ENCODE data around the gene KIF3B.
A peak's percentile ranks its signal among the peaks of the same experiment; 100 is the strongest.
"Not testable (repeated sequence)": the region's sequence is repeated elsewhere in the genome, so short reads cannot be mapped to it uniquely, and the experiment has no call there.

Gene KIF3B

GRCh38 chr20:32289299-32289660 is 11.8 kb downstream of the KIF3B start:
- not testable (repeated sequence) for H3K79me2 ChIP-seq (ENCODE audit: control insufficient read depth, insufficient read depth, low read length, poor library complexity); H3K79me1 ChIP-seq (ENCODE audit: low read length); H3K18ac ChIP-seq (ENCODE audit: low read length); H2AK5ac ChIP-seq (ENCODE audit: low read length); H3K27ac ChIP-seq (ENCODE audit: low read depth, low read length); H2AFZ ChIP-seq (ENCODE audit: insufficient read depth, low read length, poor library complexity); H2BK5ac ChIP-seq (ENCODE audit: low read depth, low read length, poor library complexity); H4K91ac ChIP-seq (ENCODE audit: low read depth, low read length); H4K12ac ChIP-seq (ENCODE audit: low read depth, low read length); H4K8ac ChIP-seq (ENCODE audit: low read depth, low read length); H3K4me2 ChIP-seq (ENCODE audit: low read length); H3K9ac ChIP-seq (ENCODE audit: low read length); H2BK12ac ChIP-seq (ENCODE audit: low read length); H3K9me3 ChIP-seq (ENCODE audit: insufficient read depth, low read depth, low read length); H3K27me3 ChIP-seq (ENCODE audit: insufficient read depth, low read length); H3K4me3 ChIP-seq (ENCODE audit: low read depth, low read length); H2BK120ac ChIP-seq (ENCODE audit: insufficient read depth, low read length, poor library complexity); H3K14ac ChIP-seq (ENCODE audit: low read length); H3K23ac ChIP-seq (ENCODE audit: low read length); H3K36me3 ChIP-seq (ENCODE audit: control insufficient read depth in 1 of 2, insufficient read depth in 2 of 2, low read length in 2 of 2); H3K4me1 ChIP-seq (ENCODE audit: control insufficient read depth in 1 of 2, insufficient read depth in 2 of 2, low read length in 2 of 2); DNase-seq; H3K4ac ChIP-seq (ENCODE audit: low read depth, low read length)
- WGBS (ENCODE audit: extremely low coverage, insufficient coverage, insufficient read length), result no CpG with 5 or more reads among the region's 4 CpGs

DNA sequence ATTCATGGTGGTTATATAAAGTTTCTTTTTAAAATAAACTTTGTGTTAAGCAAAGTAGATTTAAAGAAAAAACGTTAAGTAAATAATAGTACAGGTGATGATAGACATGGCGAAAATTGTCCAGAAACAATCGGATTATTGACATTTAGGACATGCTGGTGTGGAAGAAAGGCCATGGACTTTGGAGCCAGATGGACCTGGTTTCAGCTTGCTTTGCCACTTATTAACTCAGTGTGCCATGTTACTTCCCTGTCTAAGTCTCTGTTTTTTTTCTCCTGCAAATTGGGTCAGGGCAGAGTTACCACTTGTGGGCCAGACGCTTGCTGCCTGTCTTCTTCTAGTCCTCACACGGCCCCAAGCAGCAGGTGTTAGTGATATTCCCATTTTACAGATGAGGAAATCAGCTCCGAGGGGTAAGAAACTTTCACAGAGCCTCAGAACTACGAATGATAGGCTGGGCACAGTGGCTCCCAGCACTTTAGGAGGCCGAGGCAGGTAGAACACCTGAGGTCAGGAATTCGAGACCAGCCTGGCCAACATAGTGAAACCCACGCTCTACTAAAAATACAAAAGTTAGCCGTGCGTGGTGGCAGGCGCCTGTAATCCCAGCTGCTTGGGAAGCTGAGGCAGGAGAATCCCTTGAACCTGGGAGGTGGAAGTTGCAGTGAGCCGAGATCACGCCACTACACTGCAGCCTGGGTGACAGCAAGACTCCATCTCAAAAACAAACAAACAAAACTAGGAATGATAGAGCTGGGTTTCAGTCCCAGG is 12.4 kb downstream of the KIF3B start:
- H3K36me3 ChIP-seq (ENCODE audit: control insufficient read depth in 1 of 2, insufficient read depth in 2 of 2, low read length in 2 of 2), result peaks cover 0 to 5% of the 10 kb centered on the region in 2 experiments
- no peaks in the 10 kb centered on the region for H3K79me2 ChIP-seq (ENCODE audit: control insufficient read depth, insufficient read depth, low read length, poor library complexity)
- H3K27ac ChIP-seq (ENCODE audit: low read depth, low read length), result no peak overlapping the region
- no peak for DNase-seq
- no peak overlapping the region for H3K23ac ChIP-seq (ENCODE audit: low read length)
- H3K4me1 ChIP-seq (ENCODE audit: control insufficient read depth in 1 of 2, insufficient read depth in 2 of 2, low read length in 2 of 2), result peaks cover 0 to 2% of the 10 kb centered on the region in 2 experiments
- no peak overlapping the region for H3K4ac ChIP-seq (ENCODE audit: low read depth, low read length)
- H2AK5ac ChIP-seq (ENCODE audit: low read length), result no peak overlapping the region
- no peak overlapping the region for H2AFZ ChIP-seq (ENCODE audit: insufficient read depth, low read length, poor library complexity)
- no peak overlapping the region for H3K9ac ChIP-seq (ENCODE audit: low read length)
- H3K4me3 ChIP-seq (ENCODE audit: low read depth, low read length), result no peak overlapping the region
- no peaks in the 10 kb centered on the region for H3K27me3 ChIP-seq (ENCODE audit: insufficient read depth, low read length)
- no peak overlapping the region for H2BK12ac ChIP-seq (ENCODE audit: low read length)
- no peak overlapping the region for H4K12ac ChIP-seq (ENCODE audit: low read depth, low read length)
- 100% methylated on average over 1 of the region's 15 CpGs for WGBS (ENCODE audit: extremely low coverage, insufficient coverage, insufficient read length)
- no peak overlapping the region for H3K14ac ChIP-seq (ENCODE audit: low read length)
- no peak overlapping the region for H2BK120ac ChIP-seq (ENCODE audit: insufficient read depth, low read length, poor library complexity)
- H4K8ac ChIP-seq (ENCODE audit: low read depth, low read length), result no peak overlapping the region
- no peak overlapping the region for H2BK5ac ChIP-seq (ENCODE audit: low read depth, low read length, poor library complexity)
- no peak overlapping the region for H3K4me2 ChIP-seq (ENCODE audit: low read length)
- no peak overlapping the region for H4K91ac ChIP-seq (ENCODE audit: low read depth, low read length)
- H3K9me3 ChIP-seq (ENCODE audit: insufficient read depth, low read depth, low read length), result no peaks in the 10 kb centered on the region
- H3K79me1 ChIP-seq (ENCODE audit: low read length), result no peaks in the 10 kb centered on the region
- peak overlapping the region; percentile 64 for H3K18ac ChIP-seq (ENCODE audit: low read length)

DNA sequence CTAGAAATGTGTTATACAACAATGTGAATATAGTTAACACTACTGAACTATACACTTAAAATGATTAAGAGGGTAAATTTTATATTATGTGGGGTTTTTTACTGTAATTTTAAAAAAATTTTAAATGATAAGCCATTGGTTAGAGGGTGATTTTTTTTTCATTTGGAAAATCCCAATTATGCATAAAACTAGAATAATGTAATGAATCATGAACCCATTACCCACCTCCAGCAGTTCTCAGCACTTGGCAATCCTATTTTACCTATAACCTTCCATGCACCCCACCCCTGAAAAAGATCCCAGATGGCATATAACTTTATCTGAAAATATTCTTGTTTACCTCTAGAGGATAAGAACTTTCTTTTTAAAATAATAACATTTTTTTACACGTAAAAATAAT is 13.7 kb downstream of the KIF3B start:
- Histone ChIP-seq H3K9ac (ENCODE audit: low read length) (no peak overlapping the region), H3K4ac (ENCODE audit: low read depth, low read length) (no peak overlapping the region), H3K18ac (ENCODE audit: low read length) (no peak overlapping the region), H3K79me2 (ENCODE audit: control insufficient read depth, insufficient read depth, low read length, poor library complexity) (no peaks in the 10 kb centered on the region), H3K4me1 (ENCODE audit: control insufficient read depth in 1 of 2, insufficient read depth in 2 of 2, low read length in 2 of 2) (peaks cover 0 to 2% of the 10 kb centered on the region in 2 experiments), H3K4me3 (ENCODE audit: low read depth, low read length) (no peak overlapping the region), H3K36me3 (ENCODE audit: control insufficient read depth in 1 of 2, insufficient read depth in 2 of 2, low read length in 2 of 2) (peaks cover 0 to 5% of the 10 kb centered on the region in 2 experiments), H4K91ac (ENCODE audit: low read depth, low read length) (no peak overlapping the region), H3K4me2 (ENCODE audit: low read length) (no peak overlapping the region), H3K27me3 (ENCODE audit: insufficient read depth, low read length) (no peaks in the 10 kb centered on the region), H4K12ac (ENCODE audit: low read depth, low read length) (no peak overlapping the region), H2BK12ac (ENCODE audit: low read length) (no peak overlapping the region), H3K23ac (ENCODE audit: low read length) (no peak overlapping the region), H4K8ac (ENCODE audit: low read depth, low read length) (no peak overlapping the region), H3K27ac (ENCODE audit: low read depth, low read length) (no peak overlapping the region), H3K79me1 (ENCODE audit: low read length) (no peaks in the 10 kb centered on the region), H2AFZ (ENCODE audit: insufficient read depth, low read length, poor library complexity) (no peak overlapping the region), H2BK120ac (ENCODE audit: insufficient read depth, low read length, poor library complexity) (no peak overlapping the region), H3K14ac (ENCODE audit: low read length) (no peak overlapping the region), H3K9me3 (ENCODE audit: insufficient read depth, low read depth, low read length) (no peaks in the 10 kb centered on the region), H2BK5ac (ENCODE audit: low read depth, low read length, poor library complexity) (no peak overlapping the region), H2AK5ac (ENCODE audit: low read length) (no peak overlapping the region)
- no peak for DNase-seq
- no CpG with 5 or more reads among the region's 1 CpG for WGBS (ENCODE audit: extremely low coverage, insufficient coverage, insufficient read length)

DNA sequence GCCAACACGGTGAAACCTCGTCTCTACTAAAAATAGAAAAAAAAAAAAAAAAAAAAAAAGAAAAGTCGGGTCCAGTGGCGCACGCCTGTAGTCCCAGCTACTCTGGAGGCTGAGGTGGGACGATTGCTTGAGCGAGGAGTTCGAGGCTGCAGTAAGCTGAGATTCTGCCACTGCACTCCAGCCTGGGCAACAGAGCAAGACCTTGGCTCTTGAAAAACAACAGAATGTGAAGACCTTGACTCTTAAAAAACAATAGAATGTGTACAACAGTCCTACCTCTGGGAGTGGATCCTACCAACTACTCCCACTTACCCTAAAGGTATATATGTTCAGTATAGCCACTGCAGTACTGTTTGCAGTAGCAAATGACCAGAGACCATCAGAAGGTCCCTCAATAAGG is 15.1 kb downstream of the KIF3B start:
- no peak overlapping the region for H4K12ac ChIP-seq (ENCODE audit: low read depth, low read length)
- H3K36me3 ChIP-seq (ENCODE audit: control insufficient read depth in 1 of 2, insufficient read depth in 2 of 2, low read length in 2 of 2), result peaks cover 0 to 5% of the 10 kb centered on the region in 2 experiments
- no CpG with 5 or more reads among the region's 8 CpGs for WGBS (ENCODE audit: extremely low coverage, insufficient coverage, insufficient read length)
- H3K4me2 ChIP-seq (ENCODE audit: low read length), result no peak overlapping the region
- H3K9me3 ChIP-seq (ENCODE audit: insufficient read depth, low read depth, low read length), result no peaks in the 10 kb centered on the region
- no peaks in the 10 kb centered on the region for H3K27me3 ChIP-seq (ENCODE audit: insufficient read depth, low read length)
- H4K8ac ChIP-seq (ENCODE audit: low read depth, low read length), result no peak overlapping the region
- no peak overlapping the region for H4K91ac ChIP-seq (ENCODE audit: low read depth, low read length)
- no peak overlapping the region for H3K4me3 ChIP-seq (ENCODE audit: low read depth, low read length)
- H2AK5ac ChIP-seq (ENCODE audit: low read length), result no peak overlapping the region
- no peak overlapping the region for H3K18ac ChIP-seq (ENCODE audit: low read length)
- DNase-seq, result no peak
- H3K9ac ChIP-seq (ENCODE audit: low read length), result no peak overlapping the region
- no peak overlapping the region for H2AFZ ChIP-seq (ENCODE audit: insufficient read depth, low read length, poor library complexity)
- H3K4me1 ChIP-seq (ENCODE audit: control insufficient read depth in 1 of 2, insufficient read depth in 2 of 2, low read length in 2 of 2), result peaks cover 0 to 2% of the 10 kb centered on the region in 2 experiments
- no peak overlapping the region for H2BK5ac ChIP-seq (ENCODE audit: low read depth, low read length, poor library complexity)
- H2BK120ac ChIP-seq (ENCODE audit: insufficient read depth, low read length, poor library complexity), result no peak overlapping the region
- no peak overlapping the region for H3K23ac ChIP-seq (ENCODE audit: low read length)
- H3K79me1 ChIP-seq (ENCODE audit: low read length), result no peaks in the 10 kb centered on the region
- no peak overlapping the region for H3K27ac ChIP-seq (ENCODE audit: low read depth, low read length)
- H3K79me2 ChIP-seq (ENCODE audit: control insufficient read depth, insufficient read depth, low read length, poor library complexity), result no peaks in the 10 kb centered on the region
- H3K4ac ChIP-seq (ENCODE audit: low read depth, low read length), result no peak overlapping the region
- no peak overlapping the region for H3K14ac ChIP-seq (ENCODE audit: low read length)
- no peak overlapping the region for H2BK12ac ChIP-seq (ENCODE audit: low read length)
